HepG2 (cell line): Measurements from ENCODE around the gene BLMH. TPM values are rescaled to one million over a fixed set of nuclear protein-coding genes. Genes with fewer than 3 reads are reported as not detected.

Experiments
- ATAC-seq: fragments of 200-7000 bp; cut with Tn5 transposase; 3 replicates; pipeline ENCODE4 v1.9.1; 2020; ENCODE audit warnings: mild to moderate bottlenecking, moderate library complexity
- BruUV-seq: library from RNA; stranded (reverse); fragments of 400-500 nt; replicated peaks from 2 replicates; lab custom pipeline; 2021; lab: Mats Ljungman, UMichigan
- CTCF ChIA-PET: fragments of 300-600 bp; formaldehyde crosslinking; extraction: SDS; loops from one replicate; lab custom pipeline; 2021; ENCODE audit warnings: low total read pairs, inconsistent platforms, low intra/inter-chr PET ratio; lab: Yijun Ruan, JAX
- POLR2A ChIA-PET: fragments of 350-600 bp; sonication (Branson Sonifier 250); formaldehyde crosslinking; loops from one replicate; lab custom pipeline; 2020; ENCODE audit warnings: antibody characterized with exemption, inconsistent platforms; lab: Yijun Ruan, JAX
- DNase-seq: peaks from one replicate; pipeline ENCODE4 v3.0.0-alpha.2; 2015; ENCODE audit warnings: low spot score
- FAIRE-seq: peaks from 3 replicates; lab custom pipeline; 2011; peaks lifted over from hg19 to GRCh38; lab: Jason Lieb, UNC
- H2AFZ ChIP-seq: one replicate; pipeline ENCODE4 v1.6.1; 2011; ENCODE audit warnings: low read length, inconsistent platforms
- H3K27ac ChIP-seq: fragments of 300-600 bp; 3 replicates; pipeline ENCODE4 v1.8.0; 2011; ENCODE audit warnings: mixed run types, mild to moderate bottlenecking, mixed read lengths, low read length, inconsistent platforms; ENCODE audit not compliant: insufficient read depth; ENCODE audit errors: extremely low read length
- H3K27me3 ChIP-seq, 2 experiments: fragments of 200-600 bp in 1 of 2; 2 replicates in 1 of 2; 3 replicates in 1 of 2; pipeline versions ENCODE4 v1.6.0 to v1.8.0; 2011; ENCODE audit warnings: low read length in 2 of 2, mild to moderate bottlenecking in 2 of 2, moderate library complexity in 2 of 2, inconsistent platforms in 1 of 2; ENCODE audit not compliant: insufficient read depth in 2 of 2, control insufficient read depth in 1 of 2
- H3K36me3 ChIP-seq, 2 experiments: fragments of 200-600 bp in 1 of 2; replicated peaks in 1 of 2; 2 replicates in 1 of 2; 3 replicates in 1 of 2; pipeline versions ENCODE4 v1.5.1 to v1.8.0; 2011; ENCODE audit warnings: low read length in 2 of 2, inconsistent platforms in 1 of 2; ENCODE audit not compliant: insufficient read depth in 2 of 2, control insufficient read depth in 1 of 2
- H3K4me1 ChIP-seq: 2 replicates; pipeline ENCODE4 v1.5.1; 2012; ENCODE audit warnings: low read length, inconsistent platforms; ENCODE audit not compliant: insufficient read depth
- H3K4me2 ChIP-seq: 2 replicates; pipeline ENCODE4 v1.6.0; 2011; ENCODE audit warnings: low read depth, low read length, inconsistent platforms
- H3K4me3 ChIP-seq, 3 experiments: fragments of 200-600 bp in 1 of 3; sonication (generic), shearing (Covaris generic) in 1 of 3; replicated peaks in 1 of 3; 2 replicates each; pipeline ENCODE4 v1.5.1; 2011 to 2016; ENCODE audit warnings: low read length in 3 of 3, inconsistent platforms in 2 of 3, low read depth in 2 of 3, mild to moderate bottlenecking in 2 of 3, control low read depth in 1 of 3, mixed read lengths in 1 of 3; ENCODE audit not compliant: insufficient read depth in 1 of 3
- H3K79me2 ChIP-seq: one replicate; pipeline ENCODE4 v1.6.1; 2011; ENCODE audit warnings: low read length, inconsistent platforms; ENCODE audit not compliant: insufficient read depth
- H3K9ac ChIP-seq: 2 replicates; pipeline ENCODE4 v1.6.0; 2011; ENCODE audit warnings: mild to moderate bottlenecking, low read depth, low read length, inconsistent platforms; ENCODE audit not compliant: insufficient read depth
- H3K9me3 ChIP-seq: 2 replicates; pipeline ENCODE4 v1.5.1; 2012; ENCODE audit warnings: mild to moderate bottlenecking, low read length
- H4K20me1 ChIP-seq: 2 replicates; pipeline ENCODE4 v1.6.0; 2011; ENCODE audit warnings: inconsistent platforms, mild to moderate bottlenecking, low read length, moderate library complexity; ENCODE audit not compliant: insufficient read depth
- ERF ChIP-seq: IDR thresholded peaks from 2 replicates; pipeline ENCODE4 v1.6.1; 2018; ENCODE audit warnings: missing biosample characterization, missing genetic modification reagents
- SIX1 ChIP-seq: sonication (generic); formaldehyde crosslinking; IDR thresholded peaks from 2 replicates; pipeline ENCODE4 v1.4.0; 2020; ENCODE audit warnings: missing genetic modification reagents, borderline replicate concordance
- ZFYVE20 ChIP-seq: sonication (generic); formaldehyde crosslinking; IDR thresholded peaks from 2 replicates; pipeline ENCODE4 v1.8.0; 2023; ENCODE audit warnings: low read depth, mild to moderate bottlenecking, moderate library complexity, missing genetic modification reagents, borderline replicate concordance
- WGBS: methylation state at CpG from one replicate; pipeline ENCODE4 v1.1.6; 2017; ENCODE audit warnings: low lambda C conversion rate; 5-methylcytosine and 5-hydroxymethylcytosine counted together
- in situ Hi-C: cut with HindIII; loops from 2 replicates; pipeline ENCODE4 v1.10.0; 2017; ENCODE audit warnings: low pct_unique_long_range_greater_than_20kb; ENCODE audit not compliant: extremely low pct_ligation_motif_present
- intact Hi-C: fragments of 100-400 bp; cut with micrococcal nuclease; formaldehyde crosslinking; loops from one replicate; pipeline ENCODE4 v1.10.0; 2022; ENCODE audit not compliant: unreplicated experiment
- polyA plus RNA-seq, 8 experiments: library from polyadenylated mRNA; depleted of rRNA in 3 of 8; stranded (reverse) in 7 of 8; unstranded in 1 of 8; fragments of >200 nt; fragmentation: Illumina TruSeq in 4 of 8; extraction: Trizol in 4 of 8; gene quantifications; 2 replicates each; pipeline versions ENCODE4 v1.2.1 to v1.2.3, GENCODE V29; 2011 to 2016; ENCODE audit warnings: low read depth in 4 of 8, missing spikeins in 1 of 8, mixed read lengths in 1 of 8; ENCODE audit not compliant: insufficient read depth in 1 of 8
- total RNA-seq, 5 experiments: library from RNA; depleted of rRNA; stranded (reverse); fragments of >200 nt; fragmentation: Illumina TruSeq; extraction: Trizol; gene quantifications; 2 replicates each; pipeline ENCODE4 v1.2.3, GENCODE V29; 2016; ENCODE audit warnings: low read depth in 1 of 5
- TF ChIP-seq, protein P1 (sequence below): IDR thresholded peaks from 2 replicates; pipeline ENCODE4 v1.4.0; 2020; ENCODE audit warnings: mild to moderate bottlenecking, missing genetic modification reagents
- TF ChIP-seq, protein P2 (sequence below): sonication (generic); formaldehyde crosslinking; IDR thresholded peaks from 2 replicates; pipeline ENCODE4 v1.4.0; 2020; ENCODE audit warnings: missing genetic modification reagents, mild to moderate bottlenecking, borderline replicate concordance

The BLMH gene
- total and polyA plus RNA-seq, 2 of the 13 experiments (the other 11 are each of a cell fraction or from before 2014, with no cell fraction given) = 12.1 to 41.0 TPM

DNA sequence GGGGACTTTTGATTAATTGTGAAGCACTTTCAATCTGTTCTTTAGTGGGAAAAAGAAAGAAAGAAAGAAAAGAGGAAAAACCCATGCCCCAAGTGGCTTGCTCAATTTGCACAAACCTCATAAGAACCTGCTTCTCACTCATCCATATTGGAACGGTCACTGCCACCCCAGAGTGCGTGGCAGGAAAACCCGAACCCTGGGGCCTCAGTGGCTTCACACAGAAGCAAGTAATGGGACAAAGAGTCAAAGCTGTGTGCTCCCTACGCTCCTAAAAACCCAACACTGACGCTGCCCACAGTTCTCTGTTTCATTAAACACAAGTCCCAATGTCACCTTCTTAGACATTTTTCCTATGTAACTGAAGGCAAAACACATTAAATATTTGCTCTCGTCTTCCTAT lies 57.4 kb downstream of the BLMH start (continued):
- TF ChIP-seq, protein P1, sequence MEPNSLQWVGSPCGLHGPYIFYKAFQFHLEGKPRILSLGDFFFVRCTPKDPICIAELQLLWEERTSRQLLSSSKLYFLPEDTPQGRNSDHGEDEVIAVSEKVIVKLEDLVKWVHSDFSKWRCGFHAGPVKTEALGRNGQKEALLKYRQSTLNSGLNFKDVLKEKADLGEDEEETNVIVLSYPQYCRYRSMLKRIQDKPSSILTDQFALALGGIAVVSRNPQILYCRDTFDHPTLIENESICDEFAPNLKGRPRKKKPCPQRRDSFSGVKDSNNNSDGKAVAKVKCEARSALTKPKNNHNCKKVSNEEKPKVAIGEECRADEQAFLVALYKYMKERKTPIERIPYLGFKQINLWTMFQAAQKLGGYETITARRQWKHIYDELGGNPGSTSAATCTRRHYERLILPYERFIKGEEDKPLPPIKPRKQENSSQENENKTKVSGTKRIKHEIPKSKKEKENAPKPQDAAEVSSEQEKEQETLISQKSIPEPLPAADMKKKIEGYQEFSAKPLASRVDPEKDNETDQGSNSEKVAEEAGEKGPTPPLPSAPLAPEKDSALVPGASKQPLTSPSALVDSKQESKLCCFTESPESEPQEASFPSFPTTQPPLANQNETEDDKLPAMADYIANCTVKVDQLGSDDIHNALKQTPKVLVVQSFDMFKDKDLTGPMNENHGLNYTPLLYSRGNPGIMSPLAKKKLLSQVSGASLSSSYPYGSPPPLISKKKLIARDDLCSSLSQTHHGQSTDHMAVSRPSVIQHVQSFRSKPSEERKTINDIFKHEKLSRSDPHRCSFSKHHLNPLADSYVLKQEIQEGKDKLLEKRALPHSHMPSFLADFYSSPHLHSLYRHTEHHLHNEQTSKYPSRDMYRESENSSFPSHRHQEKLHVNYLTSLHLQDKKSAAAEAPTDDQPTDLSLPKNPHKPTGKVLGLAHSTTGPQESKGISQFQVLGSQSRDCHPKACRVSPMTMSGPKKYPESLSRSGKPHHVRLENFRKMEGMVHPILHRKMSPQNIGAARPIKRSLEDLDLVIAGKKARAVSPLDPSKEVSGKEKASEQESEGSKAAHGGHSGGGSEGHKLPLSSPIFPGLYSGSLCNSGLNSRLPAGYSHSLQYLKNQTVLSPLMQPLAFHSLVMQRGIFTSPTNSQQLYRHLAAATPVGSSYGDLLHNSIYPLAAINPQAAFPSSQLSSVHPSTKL (CRISPR knock-in tag) = no peak
- TF ChIP-seq, all 625 proteins: peak for 0

DNA sequence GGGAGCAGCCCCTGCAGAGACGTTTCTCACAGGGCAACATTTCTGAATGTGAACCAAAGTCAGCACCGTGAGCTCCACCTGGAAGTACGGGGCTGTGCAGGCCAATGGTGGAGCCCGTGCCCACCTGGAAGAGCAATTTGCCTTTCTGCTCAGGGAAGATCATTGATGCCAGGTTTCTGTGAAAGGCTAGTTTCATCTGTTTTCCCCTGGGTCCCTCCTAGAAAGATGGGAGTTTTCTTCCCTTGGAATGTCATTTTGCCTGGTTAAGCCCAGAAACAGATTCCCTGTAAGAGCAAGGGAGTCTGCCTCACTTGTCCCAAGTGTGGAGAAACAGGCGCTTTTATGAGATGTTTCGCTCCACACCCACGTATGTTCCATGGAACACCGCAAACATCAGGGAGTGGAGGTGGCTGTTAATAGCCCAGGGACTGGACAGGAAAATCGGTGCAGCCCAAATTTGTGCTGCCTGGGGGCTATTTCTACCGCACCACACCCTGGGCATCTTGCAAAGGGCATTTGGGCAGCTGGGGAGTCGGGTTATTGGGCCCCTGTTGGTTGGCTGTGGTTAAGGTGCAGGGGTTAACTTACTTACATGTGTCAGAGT lies 58.8 kb downstream of the BLMH start:
- DNase-seq = no peak
- 47% methylated on average over 11 of the region's 11 CpGs for WGBS
- no peak for FAIRE-seq
- Histone ChIP-seq H3K9ac (no peak overlapping the region), H3K27ac (no peak overlapping the region), H3K4me2 (peak overlapping the region; percentile 55), H2AFZ (no peak overlapping the region), H3K36me3 (no peaks in the 10 kb centered on the region), H3K4me3 (peak overlapping the region in 1 of 3 experiments; percentile 36; a peak in 1 of 6 replicates), H3K79me2 (no peaks in the 10 kb centered on the region), H3K4me1 (peaks cover 65% of the 10 kb centered on the region), H3K27me3 (no peaks in the 10 kb centered on the region), H3K9me3 (no peaks in the 10 kb centered on the region), H4K20me1 (no peaks in the 10 kb centered on the region)
- CTCF ChIA-PET = no interaction called here
- no TSS peak for BruUV-seq
- in situ Hi-C loops = loop anchor here (10.0 kb wide), 1 partner anchor 108 kb away; no protein-coding TSS in a partner anchor
- no peak for ATAC-seq
- intact Hi-C loops = no loop called here
- TF ChIP-seq ZFYVE20 (no peak), ERF (CRISPR knock-in tag) (no peak), SIX1 (no peak)
- TF ChIP-seq, protein P2, sequence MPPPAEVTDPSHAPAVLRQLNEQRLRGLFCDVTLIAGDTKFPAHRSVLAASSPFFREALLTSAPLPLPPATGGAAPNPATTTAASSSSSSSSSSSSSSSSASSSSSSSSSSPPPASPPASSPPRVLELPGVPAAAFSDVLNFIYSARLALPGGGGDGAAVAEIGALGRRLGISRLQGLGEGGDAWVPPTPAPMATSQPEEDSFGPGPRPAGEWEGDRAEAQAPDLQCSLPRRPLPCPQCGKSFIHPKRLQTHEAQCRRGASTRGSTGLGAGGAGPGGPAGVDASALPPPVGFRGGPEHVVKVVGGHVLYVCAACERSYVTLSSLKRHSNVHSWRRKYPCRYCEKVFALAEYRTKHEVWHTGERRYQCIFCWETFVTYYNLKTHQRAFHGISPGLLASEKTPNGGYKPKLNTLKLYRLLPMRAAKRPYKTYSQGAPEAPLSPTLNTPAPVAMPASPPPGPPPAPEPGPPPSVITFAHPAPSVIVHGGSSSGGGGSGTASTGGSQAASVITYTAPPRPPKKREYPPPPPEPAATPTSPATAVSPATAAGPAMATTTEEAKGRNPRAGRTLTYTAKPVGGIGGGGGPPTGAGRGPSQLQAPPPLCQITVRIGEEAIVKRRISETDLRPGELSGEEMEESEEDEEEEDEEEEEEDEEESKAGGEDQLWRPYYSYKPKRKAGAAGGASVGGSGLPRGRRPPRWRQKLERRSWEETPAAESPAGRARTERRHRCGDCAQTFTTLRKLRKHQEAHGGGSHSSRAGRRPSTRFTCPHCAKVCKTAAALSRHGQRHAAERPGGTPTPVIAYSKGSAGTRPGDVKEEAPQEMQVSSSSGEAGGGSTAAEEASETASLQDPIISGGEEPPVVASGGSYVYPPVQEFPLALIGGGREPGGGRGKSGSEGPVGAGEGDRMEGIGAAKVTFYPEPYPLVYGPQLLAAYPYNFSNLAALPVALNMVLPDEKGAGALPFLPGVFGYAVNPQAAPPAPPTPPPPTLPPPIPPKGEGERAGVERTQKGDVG = no peak
- POLR2A ChIA-PET = interaction anchor here (1.4 kb wide), 1 partner anchor 10 kb away, joined by 6 read pairs; no protein-coding TSS in a partner anchor
